ENCODE measurements around the gene ANKRD13A. TPM values are rescaled to one million over a fixed set of nuclear protein-coding genes. Genes with fewer than 3 reads are reported as not detected.

Gene ANKRD13A
- total RNA-seq, 1 experiment from 2014 or later, result 19.9 TPM

- no peak overlapping the region for H3K9ac ChIP-seq (ENCODE audit: low read length)
- intact Hi-C loops (cut with micrococcal nuclease), result no loop called here
- CTCF ChIA-PET, result no interaction called here
- H3K4me3 ChIP-seq (replicated peaks in 1 of 2; ENCODE audit: low read depth in 1 of 2, low read length in 2 of 2), result no peak overlapping the region
- POLR2A ChIA-PET, result no interaction called here
- no peaks in the 10 kb centered on the region for H3K27me3 ChIP-seq (ENCODE audit: insufficient read depth, low read length)
- BruUV-seq (replicated peaks), result no TSS peak
- no peak overlapping the region for H3K4me2 ChIP-seq (ENCODE audit: low read length)
- H2AFZ ChIP-seq (ENCODE audit: low read depth, low read length, poor library complexity, severe bottlenecking), result no peak overlapping the region
- RAD21 ChIA-PET (ENCODE audit: low non-redundant PET in 1 of 2, low total read pairs in 2 of 2, uncharacterized antibody in 2 of 2, unreplicated experiment in 2 of 2), result no interaction called here
- H4K20me1 ChIP-seq (ENCODE audit: insufficient read depth), result no peaks in the 10 kb centered on the region
- no peak for ATAC-seq
- no peaks in the 10 kb centered on the region for H3K79me2 ChIP-seq (ENCODE audit: insufficient read depth, low read length)
- peaks cover 14 to 21% of the 10 kb centered on the region in 2 experiments; a peak in 2 of 4 replicates for H3K36me3 ChIP-seq (ENCODE audit: control insufficient read depth in 1 of 2, insufficient read depth in 2 of 2, low read length in 2 of 2)
- no peaks in the 10 kb centered on the region for H3K9me3 ChIP-seq (ENCODE audit: control insufficient read depth in 1 of 2, insufficient read depth in 1 of 2, low read depth in 1 of 2, low read length in 2 of 2)
- H3K4me1 ChIP-seq (ENCODE audit: control insufficient read depth in 1 of 2, insufficient read depth in 2 of 2, low read length in 2 of 2), result peaks cover 4 to 7% of the 10 kb centered on the region in 2 experiments; a peak in 2 of 4 replicates
- no peak for TF ChIP-seq CBX3 (IDR thresholded peaks at IDR 0.05; ENCODE audit: low read depth)
- TF ChIP-seq CEBPB (IDR thresholded peaks at IDR 0.05; ENCODE audit: low read depth), result no peak
- no peak for TF ChIP-seq ZFX (IDR thresholded peaks at IDR 0.05)
- no peak for TF ChIP-seq ZNF274 (IDR thresholded peaks at IDR 0.05; ENCODE audit: low read depth, low read length)
- TF ChIP-seq EZH2phosphoT487 (IDR thresholded peaks at IDR 0.05; ENCODE audit: borderline replicate concordance), result no peak
- TF ChIP-seq JUND (IDR thresholded peaks at IDR 0.05), result no peak
- no peak for TF ChIP-seq SP1 (IDR thresholded peaks at IDR 0.05; ENCODE audit: low read depth)
- no peak for TF ChIP-seq EGR1 (IDR thresholded peaks at IDR 0.05; ENCODE audit: low read depth)
- no peak for TF ChIP-seq ZBTB33 (IDR thresholded peaks at IDR 0.05; ENCODE audit: extremely low read depth, insufficient replicate concordance, low read length)
- TF ChIP-seq EZH2 (IDR thresholded peaks at IDR 0.05), result no peak
- no peak for TF ChIP-seq RAD21 (IDR thresholded peaks at IDR 0.05; ENCODE audit: low read depth)
- TF ChIP-seq POLR2A (IDR thresholded peaks at IDR 0.05; ENCODE audit: borderline replicate concordance, extremely low read depth, insufficient read depth, insufficient read length), result no peak
- TF ChIP-seq REST (IDR thresholded peaks at IDR 0.05; ENCODE audit: low read depth), result no peak
- no peak for TF ChIP-seq CTCF (IDR thresholded peaks at IDR 0.05 in 2 of 3, conservative IDR thresholded peaks at IDR 0.05 in 1 of 3; ENCODE audit: borderline replicate concordance in 1 of 3, insufficient read depth in 1 of 3, low read depth in 2 of 3, low read length in 2 of 3)
- no peaks in the 10 kb centered on the region for H3K9me2 ChIP-seq (ENCODE audit: insufficient read depth)
- H3K27ac ChIP-seq (ENCODE audit: low read depth, low read length), result no peak overlapping the region
- no peak for DNase-seq (ENCODE audit: low read depth, low spot score)
These were observed 21.7 kb downstream of the ANKRD13A start for GRCh38 chr12:110020956-110021355.
